GM11168 (cell line): ENCODE measurements around the gene ALS2CL.

Experiments
- in situ Hi-C: fragments of 300-500 bp; cut with MboI; formaldehyde crosslinking; loops from one replicate; pipeline ENCODE4 v1.12.0; 2022; ENCODE audit warnings: low sequenced_read_pairs; ENCODE audit not compliant: unreplicated experiment

ALS2CL gene

DNA sequence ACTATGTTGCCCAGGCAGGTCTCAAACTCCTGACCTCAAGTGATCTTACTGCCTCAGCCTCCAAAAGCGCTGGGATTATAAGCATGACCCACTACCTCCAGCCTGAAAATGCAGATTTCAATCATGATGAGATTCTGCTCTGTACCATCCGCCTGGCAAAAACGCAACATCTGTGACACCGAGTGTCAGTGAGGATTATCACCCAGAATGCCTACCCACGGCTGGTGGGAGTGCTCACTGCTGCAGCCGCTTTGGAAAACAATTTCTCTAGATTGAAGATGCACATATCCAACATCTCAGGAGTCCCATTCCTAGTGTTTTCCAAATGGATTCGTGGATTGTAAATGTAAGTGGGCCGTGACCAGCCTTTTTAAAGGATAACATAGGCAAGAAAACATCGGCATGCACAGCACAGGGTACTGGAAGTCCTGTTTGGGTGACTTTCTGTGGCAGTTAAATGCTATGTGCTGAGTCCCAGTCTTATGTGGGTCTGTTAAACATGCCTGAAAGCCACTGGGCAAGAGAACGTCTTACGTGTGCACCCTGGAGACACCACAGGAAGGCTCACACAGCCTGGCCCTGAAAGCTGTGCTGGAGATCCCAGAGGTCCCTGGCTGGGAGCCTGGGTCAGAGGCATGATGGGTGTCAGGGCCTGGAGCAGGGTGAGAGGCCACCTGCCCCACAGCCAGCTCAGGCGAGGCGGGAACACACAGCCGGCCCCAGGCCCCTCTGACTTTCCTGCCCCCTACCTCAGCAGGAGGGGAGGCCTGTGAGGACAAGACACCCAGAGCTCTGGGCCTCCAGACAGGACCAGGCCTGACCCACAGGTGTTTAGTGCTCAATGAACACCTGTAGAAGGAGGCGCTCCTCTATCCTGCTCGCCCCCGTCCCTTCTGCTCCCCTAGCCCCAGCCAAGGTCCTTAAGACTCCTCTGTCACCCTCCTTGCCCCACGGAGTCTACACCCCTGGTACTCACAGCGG lies 23.3 kb upstream of the ALS2CL start:
- in situ Hi-C loops = loop anchor here (25.0 kb wide), 2 partner anchors 296 to 646 kb away; no protein-coding TSS in a partner anchor

DNA sequence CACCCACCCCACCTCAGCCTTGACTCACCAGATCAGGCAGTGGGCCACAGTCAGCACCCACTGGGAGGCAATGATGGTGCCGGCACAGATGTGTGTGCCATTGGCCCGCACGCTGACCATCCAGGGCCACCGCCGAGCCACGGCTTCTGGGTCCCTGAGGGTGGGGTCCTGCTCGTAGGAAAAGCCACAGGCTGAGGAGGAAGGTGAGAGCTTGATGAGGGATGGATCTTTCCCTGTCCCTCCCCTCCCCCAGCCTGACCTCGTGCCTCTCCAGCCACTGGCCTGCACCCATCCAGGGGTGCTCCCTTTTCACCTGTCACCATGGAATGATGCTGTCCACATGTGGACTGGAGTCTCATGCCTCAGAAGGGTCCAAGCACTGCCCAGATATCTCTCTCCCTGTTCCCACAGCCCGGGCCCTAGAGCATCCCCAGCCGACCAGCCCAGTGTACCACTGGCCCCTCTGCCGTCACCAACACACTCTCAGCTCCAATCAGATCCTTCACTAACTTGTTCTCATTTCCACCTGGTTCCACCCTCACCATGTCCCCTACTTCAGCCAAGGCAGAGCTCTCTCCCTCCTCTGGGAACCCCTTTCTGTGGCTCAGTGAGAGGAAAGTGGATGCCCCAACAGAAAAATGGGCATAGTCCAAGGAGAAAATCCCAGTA lies 22.2 kb upstream of the ALS2CL start:
- in situ Hi-C loops = loop anchor here (25.0 kb wide), 2 partner anchors 297 to 647 kb away; no protein-coding TSS in a partner anchor

DNA sequence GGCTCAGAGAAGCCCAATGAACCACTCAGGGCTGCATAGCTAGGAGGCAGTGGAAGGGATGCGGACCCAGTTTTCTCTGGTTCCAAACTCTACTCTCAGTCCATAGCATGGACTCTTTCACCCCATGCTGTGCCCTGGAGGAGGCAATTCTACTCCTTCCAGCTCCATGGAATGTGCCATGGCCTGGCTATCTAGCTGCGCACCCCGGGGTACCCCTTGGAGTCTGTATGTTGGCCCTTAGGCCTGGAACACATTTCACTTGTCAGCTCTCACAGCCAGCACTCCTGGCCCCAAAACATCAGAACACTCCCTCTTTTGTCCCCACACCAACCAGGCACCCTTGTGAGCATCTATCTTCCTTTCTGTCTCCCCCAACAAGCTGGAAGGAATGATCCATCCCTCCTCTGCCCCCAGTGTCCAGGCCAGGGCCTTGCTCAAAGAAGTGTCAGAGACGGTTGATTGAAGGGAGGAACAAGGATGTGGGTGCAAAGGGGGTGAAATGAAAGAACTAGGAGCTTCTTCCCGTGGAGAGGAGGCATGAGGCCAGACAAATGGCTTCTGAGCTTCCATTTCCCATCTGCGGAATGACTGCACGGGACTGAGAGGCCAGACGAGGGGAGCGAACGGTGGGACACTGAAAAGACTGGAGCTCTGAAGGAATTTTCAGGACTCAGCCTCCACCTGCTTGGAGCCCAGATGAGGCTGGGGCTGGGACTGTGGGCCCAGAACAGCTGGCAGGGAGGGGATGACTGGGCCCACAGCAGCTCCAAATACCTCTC lies 21.4 kb upstream of the ALS2CL start:
- in situ Hi-C loops = loop anchor here (25.0 kb wide), 2 partner anchors 297 to 647 kb away; no protein-coding TSS in a partner anchor

DNA sequence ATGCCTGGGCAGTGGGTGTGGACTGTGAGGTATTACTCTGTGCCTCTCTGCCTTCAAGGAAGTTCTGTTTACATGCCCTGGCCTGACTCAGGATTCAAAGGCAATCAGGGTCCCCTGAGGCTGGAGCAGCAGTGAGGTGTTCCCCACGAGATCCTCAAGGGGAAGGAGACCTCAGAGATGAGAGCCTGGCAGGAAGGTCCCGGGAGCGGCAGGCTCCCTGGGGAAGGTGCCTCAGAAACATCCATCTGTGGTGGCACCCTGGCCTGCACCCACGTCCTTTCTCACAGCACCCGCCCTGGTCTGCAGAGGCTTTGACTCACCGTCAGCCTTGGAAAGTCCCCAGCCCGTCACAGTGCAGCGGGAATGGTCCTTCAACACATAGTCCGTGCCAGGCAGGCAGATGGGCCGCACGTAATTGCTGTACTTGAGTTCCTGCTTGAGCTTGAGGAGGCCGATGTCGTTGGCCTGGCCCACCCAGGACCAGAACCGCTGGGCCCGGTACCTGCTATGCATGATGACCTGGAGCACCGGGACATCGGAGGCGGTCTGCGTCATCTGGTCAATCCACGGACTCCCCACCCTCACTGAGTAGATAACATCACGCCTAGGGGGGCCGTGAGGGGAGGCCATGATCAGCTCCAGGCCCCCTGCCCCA lies 20.5 kb upstream of the ALS2CL start:
- in situ Hi-C loops = loop anchor here (25.0 kb wide), 2 partner anchors 298 to 648 kb away; no protein-coding TSS in a partner anchor

DNA sequence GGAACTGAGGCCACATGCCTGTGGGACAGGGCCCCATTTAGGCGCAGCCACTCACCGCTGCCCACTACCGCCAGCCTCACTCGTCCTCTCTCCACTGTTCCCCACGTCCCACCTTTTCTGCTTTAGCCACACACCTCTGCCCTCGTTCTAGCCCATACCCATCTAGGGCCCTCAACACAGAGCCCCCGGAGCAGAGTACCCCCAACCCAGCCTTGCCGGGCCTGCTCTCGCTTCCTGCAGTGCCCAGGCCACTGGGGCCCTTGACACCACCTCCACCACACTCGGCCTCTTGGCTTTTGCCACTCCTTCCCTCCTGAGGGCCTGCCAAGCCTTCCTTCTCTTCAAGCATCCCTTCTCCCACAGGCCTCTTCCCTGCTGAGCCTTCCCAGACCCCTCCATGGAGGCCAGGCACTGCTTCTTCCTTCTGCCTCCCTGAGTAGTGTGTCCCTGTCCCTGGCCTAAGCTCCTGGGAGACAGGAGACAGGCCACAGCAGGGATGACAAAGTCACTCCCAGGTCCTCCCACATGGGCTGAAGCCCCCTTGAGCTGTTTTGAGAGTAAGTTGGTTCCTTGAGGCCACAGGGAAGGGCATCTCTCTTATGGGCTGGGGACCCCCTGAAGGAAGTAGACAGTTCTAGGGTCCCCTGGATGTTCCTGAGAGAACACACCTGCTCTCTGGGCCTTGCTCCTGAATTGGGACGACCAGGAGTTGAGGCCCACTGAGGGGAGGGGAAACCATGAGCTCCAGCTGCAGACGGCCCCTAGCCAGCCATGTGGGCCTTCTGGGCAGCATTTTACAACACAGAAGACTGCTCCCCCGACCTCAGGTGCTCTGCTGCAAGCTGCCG lies 19.8 kb upstream of the ALS2CL start:
- in situ Hi-C loops = loop anchor here (25.0 kb wide), 2 partner anchors 299 to 649 kb away; no protein-coding TSS in a partner anchor

DNA sequence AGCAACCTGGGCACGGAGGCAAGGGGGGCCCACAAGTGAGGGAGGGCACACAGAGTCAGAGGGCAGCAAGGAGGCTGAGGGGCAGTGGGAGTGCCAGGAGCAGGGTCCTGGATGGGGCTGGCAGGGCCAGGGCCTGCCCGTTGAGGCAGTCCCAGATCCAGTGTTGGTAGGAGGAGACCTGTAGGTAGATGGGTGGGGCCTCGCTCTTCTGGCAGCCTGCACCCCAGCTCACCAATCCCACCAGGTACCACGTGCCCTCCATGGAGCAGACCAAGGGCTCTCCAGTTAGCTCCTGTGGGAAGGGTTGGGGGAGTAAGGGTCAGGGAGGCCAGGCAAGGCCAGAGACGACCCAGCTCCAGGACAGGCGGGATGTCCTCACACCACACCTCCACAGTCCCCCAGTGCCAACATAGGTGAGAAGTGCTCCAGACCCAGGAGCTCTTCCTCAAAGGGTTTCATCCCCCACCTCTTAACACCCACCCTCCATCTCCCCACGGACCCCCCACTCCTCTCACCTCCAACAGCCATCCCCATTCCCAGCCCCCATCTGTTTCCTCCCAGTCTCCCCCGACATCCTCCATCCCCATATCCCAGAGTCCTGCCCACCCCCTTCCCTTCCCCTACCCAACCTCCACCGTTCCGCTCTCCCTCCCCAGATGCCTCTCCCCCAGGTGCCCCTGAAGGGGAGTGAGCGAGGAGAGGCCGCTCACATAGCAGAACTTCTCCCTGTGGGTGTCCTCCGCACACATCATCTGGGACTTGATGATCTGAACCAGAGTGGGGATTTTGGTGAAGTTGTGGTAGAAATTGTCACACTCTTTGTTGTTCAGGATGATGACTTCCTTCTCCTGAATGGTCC lies 18.9 kb upstream of the ALS2CL start:
- in situ Hi-C loops = loop anchor here (25.0 kb wide), 2 partner anchors 300 to 650 kb away; no protein-coding TSS in a partner anchor

DNA sequence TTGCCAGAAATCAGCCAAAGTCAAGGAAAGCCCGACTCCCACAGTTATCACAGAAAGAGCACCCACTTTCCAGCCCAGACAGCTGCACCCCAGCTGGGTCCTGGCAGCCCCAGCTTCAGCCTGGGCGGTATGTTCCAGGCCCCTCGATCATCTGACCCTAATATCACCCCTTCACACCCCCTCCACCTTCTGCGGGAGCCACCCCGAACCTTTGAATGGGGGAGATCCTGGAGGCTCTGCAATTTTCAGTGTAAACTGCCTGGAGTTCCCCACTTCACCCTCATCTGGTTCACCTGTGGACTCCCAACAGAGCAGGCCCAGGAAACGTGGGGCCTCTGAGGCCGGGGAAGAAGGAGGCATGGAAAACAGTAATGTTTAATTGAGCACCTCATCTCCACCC lies 18.3 kb upstream of the ALS2CL start:
- in situ Hi-C loops = loop anchor here (25.0 kb wide), 2 partner anchors 301 to 651 kb away; no protein-coding TSS in a partner anchor

DNA sequence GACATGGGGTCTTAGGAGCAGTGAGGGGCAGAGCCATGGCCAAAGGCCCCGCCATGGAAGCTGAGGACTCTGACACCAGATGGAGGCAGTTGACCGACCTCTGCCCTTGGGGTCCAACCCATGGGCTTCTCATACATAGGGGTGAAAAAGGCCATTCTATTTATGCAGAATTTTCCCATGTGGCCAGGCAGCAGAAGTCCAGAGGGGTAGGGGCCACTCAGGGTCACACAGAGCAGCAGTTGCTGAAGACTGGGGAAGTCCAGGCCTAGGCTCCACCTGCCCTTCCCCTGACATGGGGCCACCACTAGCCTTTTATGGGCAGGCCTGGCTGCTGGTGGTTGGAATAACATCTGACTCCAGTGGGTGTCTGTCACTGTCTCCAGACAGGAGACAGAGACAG lies 17.8 kb upstream of the ALS2CL start:
- in situ Hi-C loops = loop anchor here (25.0 kb wide), 2 partner anchors 301 to 651 kb away; no protein-coding TSS in a partner anchor

DNA sequence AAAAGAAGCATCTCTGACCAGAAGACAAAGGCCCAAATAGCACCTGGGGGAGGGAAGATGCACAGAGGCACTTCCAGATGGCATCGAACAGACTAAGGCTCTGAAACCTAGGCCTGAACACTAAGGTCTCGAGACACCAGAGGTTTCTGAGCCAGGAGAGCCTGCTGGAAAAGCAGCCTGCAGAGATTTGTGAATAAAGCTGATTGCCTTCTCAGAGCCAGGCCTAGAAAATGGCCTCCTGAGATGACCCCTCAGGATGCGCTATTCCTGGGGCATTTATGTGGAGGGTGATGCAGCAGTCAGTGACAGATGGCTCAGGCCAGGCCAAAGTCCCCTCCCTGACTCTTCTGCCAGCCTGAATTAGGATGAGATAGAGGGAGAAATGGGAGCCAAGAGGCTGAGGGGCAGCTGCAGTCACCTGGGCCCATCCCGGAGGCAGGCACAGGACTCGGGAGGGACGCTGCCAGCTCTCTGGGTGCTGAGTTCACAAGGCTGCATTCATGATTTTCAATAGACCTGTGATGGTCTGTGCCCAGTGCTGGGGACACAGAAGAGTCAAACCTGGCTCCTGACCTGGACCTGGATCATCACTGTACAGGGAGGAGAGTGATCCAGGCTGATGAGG lies 17.3 kb upstream of the ALS2CL start:
- in situ Hi-C loops = loop anchor here (25.0 kb wide), 2 partner anchors 302 to 652 kb away; no protein-coding TSS in a partner anchor

DNA sequence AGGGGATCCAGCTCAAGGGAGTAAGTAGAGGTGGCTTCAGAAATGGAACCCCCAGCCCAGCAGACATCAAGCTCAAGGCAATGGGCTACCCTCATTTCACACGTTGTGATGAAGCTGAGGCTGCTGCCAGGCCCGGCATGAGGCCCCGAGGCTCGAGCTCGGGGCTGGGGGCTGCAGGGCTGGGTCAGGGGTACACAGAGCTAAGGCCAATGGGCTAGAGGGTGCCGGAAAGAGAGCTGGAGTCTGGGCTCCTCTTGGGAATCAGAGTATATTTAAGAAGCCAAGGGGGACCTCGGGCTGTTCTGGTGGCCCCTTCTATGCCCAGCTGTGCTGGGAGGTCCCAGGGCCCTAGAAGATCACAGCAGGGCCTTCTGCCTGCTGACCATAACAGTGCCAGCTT lies 16.8 kb upstream of the ALS2CL start:
- in situ Hi-C loops = loop anchor here (25.0 kb wide), 2 partner anchors 302 to 652 kb away; no protein-coding TSS in a partner anchor

DNA sequence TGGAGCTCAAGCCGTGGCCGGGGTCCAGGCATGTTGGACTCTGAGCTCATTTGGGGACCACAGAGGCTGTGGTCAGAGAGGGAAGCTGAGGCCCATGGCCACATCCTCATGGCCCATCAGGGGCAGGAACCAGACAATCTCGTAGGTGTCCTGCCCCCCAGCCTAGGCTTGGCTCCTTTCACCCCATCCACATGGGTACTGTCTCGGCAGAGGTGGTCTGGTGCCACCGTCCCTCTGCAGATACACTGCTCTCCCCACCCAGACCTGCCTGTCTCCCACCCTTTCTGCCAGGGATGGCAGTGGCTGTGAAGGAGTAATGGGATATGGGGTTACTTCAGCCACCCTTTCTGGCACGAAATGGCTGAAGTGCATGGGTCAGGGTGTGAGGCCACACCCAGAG lies 16.2 kb upstream of the ALS2CL start:
- in situ Hi-C loops = loop anchor here (5.0 to 25.0 kb wide), 3 partner anchors 183 to 653 kb away; no protein-coding TSS in a partner anchor

DNA sequence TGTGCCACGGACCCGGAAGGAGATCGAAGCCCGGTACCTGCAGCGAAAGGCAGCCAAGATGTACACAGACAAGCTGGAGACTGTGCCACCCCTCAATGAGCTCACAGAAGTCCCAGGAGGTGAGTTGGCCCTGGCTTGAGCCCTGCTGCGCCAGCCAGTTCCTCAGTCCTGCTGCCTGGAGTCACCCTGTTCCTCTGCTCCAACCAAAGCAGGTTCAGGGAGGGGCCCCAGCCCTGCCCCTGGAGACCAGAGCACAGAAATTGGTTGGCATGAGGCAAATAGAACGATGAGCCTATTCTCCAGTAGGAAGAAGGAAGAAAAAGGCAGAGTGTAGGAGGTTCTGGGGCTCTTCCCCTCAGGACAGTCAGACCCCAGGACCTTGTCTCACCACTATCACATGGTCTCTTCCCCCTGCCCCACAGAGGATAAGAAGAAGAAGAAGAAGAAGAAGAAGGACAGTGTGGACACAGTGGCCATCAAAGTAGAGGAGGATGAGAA lies 15.7 kb upstream of the ALS2CL start:
- in situ Hi-C loops = loop anchor here (5.0 to 25.0 kb wide), 3 partner anchors 183 to 653 kb away; no protein-coding TSS in a partner anchor

DNA sequence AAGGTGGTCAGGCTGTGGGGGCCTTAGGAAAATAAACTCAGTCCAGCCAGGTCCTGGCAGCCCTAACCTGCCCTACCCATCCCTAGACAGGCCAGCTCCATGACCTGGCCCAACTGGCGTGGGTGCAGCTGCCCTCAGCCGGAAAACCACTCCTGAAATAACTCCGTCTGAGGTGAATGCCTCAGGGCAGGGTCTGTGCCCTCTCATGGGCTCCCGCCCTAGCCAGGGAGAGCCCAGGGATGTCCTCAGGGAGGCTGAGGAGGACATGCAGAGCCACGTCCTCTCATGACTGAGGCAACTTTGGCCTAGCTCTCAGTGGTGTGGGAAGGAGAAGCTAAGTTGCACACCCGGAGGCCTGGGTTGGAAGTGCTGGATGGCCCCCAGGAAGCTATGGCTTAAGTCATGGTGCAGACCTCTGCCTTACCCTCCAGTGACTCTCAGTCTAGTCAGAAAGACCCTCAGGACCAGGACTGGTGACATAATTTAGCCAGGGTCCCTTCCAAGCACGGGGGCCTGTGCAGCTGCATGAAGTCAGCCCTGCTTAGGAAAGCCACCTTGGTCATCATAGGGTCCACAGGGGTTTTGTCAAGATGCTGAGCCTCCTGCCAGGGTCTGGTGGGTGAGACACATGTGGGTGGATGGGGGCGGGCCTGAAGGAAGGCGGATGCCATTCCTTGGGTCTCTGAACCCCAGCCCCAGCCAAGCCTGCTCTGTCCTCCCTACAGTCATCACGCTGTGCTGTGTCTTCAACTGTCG lies 15.1 kb upstream of the ALS2CL start:
- in situ Hi-C loops = loop anchor here (5.0 to 25.0 kb wide), 3 partner anchors 184 to 654 kb away; no protein-coding TSS in a partner anchor

DNA sequence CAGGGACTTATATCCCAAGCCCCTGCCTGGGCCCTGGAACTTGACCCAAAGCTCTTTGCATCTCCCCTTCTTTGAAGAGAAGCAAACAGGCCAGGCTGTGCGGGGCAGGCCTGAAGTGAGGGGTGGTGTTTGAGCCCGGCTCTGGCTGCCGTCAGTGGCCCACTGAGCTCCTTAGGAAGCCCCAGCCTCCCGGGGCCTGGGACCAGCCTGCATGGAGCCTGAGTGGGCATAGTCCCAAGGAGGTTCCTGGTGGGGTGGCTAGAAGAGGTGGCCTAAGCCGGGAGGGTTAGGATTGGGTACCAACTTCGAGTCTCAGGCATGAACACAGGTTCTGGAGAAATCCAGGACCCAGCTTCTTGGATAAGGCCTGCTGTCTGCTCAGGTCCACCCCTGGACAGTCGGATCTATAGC lies 14.1 kb upstream of the ALS2CL start:
- in situ Hi-C loops = loop anchor here (5.0 to 25.0 kb wide), 3 partner anchors 185 to 655 kb away; no protein-coding TSS in a partner anchor

DNA sequence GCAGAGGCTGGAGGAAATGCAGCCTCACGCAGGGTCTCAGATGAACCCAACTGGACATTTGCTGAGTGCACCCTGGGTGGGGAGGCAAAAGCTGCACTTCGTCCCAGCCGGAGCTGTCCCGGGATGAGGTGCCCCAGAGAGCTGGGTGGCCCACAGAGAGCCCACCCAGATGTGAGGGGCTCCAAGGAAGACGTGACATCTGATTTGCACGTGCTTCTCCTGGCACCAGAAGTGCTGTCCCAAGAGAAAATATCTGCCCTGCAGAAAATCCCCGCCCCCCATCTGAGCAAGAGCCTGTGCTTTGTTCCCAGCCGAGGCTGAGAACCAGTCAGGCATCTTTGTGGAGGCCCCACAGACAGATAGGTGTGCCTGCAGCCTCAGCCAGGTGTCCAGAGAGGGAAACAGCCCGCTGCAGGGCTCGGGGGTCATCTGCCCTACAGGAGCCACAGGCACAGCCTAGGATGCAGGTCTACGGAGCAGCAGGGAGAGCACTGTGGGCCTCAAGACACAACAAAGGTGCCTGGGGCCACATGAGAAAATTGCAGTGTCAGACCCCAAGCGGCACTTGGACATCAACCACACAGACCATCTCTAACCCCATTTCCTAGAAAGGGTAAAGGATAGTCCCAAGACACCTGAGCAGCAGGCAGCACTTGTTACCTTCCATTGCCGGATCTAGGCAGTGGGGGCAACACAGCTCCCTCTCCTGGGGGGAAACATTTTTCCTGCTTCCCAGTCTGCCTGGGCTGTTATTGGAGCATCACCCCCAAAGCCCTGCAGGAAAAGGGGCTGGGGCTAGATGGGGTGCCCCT lies 13.5 kb upstream of the ALS2CL start:
- in situ Hi-C loops = loop anchor here (5.0 to 25.0 kb wide), 3 partner anchors 185 to 655 kb away; no protein-coding TSS in a partner anchor
